Measurements from ENCODE around the gene PARD3.

DNA sequence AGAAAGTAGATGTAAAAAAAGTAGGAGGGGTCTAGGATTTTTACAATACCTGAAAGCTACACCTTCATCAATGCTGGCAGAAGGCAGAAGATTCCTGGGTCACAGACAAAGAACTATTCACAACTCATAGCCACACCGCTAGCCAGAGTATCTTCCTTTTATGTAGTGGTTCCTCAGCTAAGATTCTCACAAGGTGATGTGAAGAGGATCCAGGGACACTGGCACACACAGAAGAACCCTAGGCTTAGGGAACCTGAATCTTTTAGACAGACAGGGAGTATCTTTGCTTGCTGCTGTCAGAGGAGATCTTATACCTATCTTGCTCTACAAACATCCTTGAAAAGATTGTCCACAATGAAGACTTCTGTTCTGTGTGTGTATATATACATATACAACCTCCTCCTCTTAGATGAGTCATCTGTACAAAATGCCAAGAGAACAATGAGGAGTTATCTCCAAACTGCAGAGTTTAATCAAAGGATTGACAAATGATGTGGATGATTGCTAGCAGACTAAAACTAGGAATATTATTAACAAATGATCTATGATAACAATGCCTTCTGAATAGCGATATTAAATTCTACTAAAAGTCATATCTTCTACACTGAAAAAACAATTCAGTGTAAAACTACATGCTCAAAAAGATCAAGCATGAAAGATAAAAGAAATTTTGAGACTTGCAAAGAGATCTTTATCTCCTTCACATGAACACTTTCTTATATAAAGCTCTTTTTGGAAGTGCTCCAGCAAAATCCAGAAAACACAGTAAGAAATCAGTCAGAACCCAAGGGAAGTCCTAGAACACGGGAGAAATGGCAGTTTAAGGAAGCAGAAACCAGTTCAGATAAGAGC, 409.3 kb downstream of the PARD3 start:
- TF ChIP-seq, protein P1, sequence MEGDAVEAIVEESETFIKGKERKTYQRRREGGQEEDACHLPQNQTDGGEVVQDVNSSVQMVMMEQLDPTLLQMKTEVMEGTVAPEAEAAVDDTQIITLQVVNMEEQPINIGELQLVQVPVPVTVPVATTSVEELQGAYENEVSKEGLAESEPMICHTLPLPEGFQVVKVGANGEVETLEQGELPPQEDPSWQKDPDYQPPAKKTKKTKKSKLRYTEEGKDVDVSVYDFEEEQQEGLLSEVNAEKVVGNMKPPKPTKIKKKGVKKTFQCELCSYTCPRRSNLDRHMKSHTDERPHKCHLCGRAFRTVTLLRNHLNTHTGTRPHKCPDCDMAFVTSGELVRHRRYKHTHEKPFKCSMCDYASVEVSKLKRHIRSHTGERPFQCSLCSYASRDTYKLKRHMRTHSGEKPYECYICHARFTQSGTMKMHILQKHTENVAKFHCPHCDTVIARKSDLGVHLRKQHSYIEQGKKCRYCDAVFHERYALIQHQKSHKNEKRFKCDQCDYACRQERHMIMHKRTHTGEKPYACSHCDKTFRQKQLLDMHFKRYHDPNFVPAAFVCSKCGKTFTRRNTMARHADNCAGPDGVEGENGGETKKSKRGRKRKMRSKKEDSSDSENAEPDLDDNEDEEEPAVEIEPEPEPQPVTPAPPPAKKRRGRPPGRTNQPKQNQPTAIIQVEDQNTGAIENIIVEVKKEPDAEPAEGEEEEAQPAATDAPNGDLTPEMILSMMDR (IDR thresholded peaks at IDR 0.05; ENCODE audit: poor library complexity, severe bottlenecking) = no peak
- TF ChIP-seq, protein P2, sequence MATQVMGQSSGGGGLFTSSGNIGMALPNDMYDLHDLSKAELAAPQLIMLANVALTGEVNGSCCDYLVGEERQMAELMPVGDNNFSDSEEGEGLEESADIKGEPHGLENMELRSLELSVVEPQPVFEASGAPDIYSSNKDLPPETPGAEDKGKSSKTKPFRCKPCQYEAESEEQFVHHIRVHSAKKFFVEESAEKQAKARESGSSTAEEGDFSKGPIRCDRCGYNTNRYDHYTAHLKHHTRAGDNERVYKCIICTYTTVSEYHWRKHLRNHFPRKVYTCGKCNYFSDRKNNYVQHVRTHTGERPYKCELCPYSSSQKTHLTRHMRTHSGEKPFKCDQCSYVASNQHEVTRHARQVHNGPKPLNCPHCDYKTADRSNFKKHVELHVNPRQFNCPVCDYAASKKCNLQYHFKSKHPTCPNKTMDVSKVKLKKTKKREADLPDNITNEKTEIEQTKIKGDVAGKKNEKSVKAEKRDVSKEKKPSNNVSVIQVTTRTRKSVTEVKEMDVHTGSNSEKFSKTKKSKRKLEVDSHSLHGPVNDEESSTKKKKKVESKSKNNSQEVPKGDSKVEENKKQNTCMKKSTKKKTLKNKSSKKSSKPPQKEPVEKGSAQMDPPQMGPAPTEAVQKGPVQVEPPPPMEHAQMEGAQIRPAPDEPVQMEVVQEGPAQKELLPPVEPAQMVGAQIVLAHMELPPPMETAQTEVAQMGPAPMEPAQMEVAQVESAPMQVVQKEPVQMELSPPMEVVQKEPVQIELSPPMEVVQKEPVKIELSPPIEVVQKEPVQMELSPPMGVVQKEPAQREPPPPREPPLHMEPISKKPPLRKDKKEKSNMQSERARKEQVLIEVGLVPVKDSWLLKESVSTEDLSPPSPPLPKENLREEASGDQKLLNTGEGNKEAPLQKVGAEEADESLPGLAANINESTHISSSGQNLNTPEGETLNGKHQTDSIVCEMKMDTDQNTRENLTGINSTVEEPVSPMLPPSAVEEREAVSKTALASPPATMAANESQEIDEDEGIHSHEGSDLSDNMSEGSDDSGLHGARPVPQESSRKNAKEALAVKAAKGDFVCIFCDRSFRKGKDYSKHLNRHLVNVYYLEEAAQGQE (IDR thresholded peaks at IDR 0.05; ENCODE audit: borderline replicate concordance) = no peak
- no peak for TF ChIP-seq EP300 (conservative IDR thresholded peaks at IDR 0.05; ENCODE audit: poor library complexity, severe bottlenecking)
- TF ChIP-seq EZH2 (IDR thresholded peaks at IDR 0.05; ENCODE audit: borderline replicate concordance, insufficient read depth, low read length, poor library complexity, severe bottlenecking) = no peak
- TF ChIP-seq RAD21 (conservative IDR thresholded peaks at IDR 0.05) = no peak
- no peak for TF ChIP-seq POLR2AphosphoS5 (IDR thresholded peaks at IDR 0.05)
- TF ChIP-seq SMC3 (conservative IDR thresholded peaks at IDR 0.05; ENCODE audit: poor library complexity) = no peak
- TF ChIP-seq TAF1 (IDR thresholded peaks at IDR 0.05; ENCODE audit: low read depth) = no peak
- no peak for TF ChIP-seq MXI1 (conservative IDR thresholded peaks at IDR 0.05; ENCODE audit: poor library complexity, severe bottlenecking)
